ENCODE data around the gene HOXB7.

HOXB7 gene

DNA sequence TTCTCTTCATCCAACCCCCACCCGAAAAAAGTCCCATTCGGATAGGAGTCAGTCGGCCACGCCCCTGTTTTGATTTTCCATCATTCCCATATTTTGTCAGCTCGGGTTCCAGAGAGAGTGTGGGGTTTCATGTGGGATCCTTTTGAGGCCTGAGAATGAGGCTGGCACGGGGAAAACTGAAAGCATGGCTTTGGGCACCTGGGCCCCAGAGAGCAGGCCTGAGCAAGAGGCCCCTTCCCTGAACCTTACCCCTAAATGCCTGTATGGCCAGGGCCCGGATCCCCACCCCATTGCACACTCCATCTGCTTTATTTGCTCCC lies 28.1 kb downstream of the HOXB7 start:
- H3K27ac ChIP-seq: no peak overlapping the region
- peaks cover 93% of the 10 kb centered on the region for H3K27me3 ChIP-seq (replicated peaks)
- TF ChIP-seq CTCF (IDR thresholded peaks at IDR 0.05; ENCODE audit: low read depth, low read length, missing control alignments): no peak
- H3K36me3 ChIP-seq (replicated peaks): no peaks in the 10 kb centered on the region
- in situ Hi-C loops (cut with HindIII; ENCODE audit: low pct_ligation_motif_present, low sequenced_read_pairs): no loop called here
- no peak overlapping the region for H3K4me3 ChIP-seq (ENCODE audit: low read depth, low read length)
- DNase-seq: no peak

DNA sequence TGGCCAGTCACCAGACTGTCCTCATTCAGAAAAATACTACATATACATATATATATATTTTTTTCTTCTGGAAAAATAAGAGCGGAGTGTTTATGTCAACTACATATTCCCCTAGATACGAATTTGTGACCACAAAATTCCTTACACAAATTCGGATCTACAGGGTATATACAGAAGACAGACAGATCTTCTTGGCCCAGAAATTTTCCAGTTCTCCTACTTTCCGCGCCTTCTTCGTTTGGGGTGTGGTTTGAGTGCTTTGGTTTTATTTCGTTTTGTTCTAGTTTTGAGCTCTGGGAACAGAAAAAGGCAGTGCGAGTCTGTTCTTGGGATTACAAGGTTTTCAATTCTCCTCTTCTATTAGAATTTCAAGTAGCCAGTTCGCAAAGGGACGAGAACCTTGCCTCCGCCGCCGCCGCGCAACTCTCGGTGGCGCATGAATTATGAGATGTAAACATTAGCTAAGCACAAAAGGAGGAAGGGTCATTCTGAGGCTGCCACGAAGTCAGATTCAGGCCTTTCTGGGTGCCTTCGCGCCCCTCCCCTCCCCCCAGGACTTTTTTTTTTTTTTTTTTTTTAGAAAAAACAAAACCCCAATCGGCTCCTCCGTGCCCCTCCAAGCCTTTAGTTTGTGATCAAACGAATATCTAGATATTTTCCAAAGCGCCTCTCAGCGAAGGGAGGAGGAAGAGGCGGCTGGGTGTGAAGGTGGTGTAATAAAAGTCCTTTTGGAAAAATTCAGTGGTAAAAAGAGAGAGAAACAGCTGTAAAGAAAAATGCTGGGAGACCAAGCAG lies 30.9 kb downstream of the HOXB7 start:
- peak overlapping the region; percentile 58 for H3K4me3 ChIP-seq (ENCODE audit: low read depth, low read length)

DNA sequence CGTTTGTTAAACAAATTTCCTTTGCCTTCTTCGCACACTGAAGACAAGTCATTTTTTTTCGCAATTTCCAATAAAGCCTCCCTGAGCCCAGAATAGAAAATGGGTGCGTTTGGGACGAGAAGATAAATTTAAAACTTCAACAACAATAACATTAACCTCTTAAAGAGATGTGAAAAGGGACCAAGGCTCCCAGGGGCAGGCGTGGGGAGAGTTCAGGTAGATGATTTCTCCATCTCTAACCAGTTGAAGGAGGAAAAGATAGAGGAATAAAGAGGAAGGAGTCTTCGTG lies 31.4 kb downstream of the HOXB7 start:
- DNase-seq: no peak
- TF ChIP-seq CTCF (IDR thresholded peaks at IDR 0.05; ENCODE audit: low read depth, low read length, missing control alignments): no peak
- H3K27me3 ChIP-seq (replicated peaks): peaks cover 93% of the 10 kb centered on the region
- no peaks in the 10 kb centered on the region for H3K36me3 ChIP-seq (replicated peaks)
- in situ Hi-C loops (cut with HindIII; ENCODE audit: low pct_ligation_motif_present, low sequenced_read_pairs): no loop called here
- H3K27ac ChIP-seq: no peak overlapping the region
- H3K4me3 ChIP-seq (ENCODE audit: low read depth, low read length): peak overlapping the region; percentile 5

More for the DNA sequence above, 30.9 kb downstream of the HOXB7 start:
- TF ChIP-seq CTCF (IDR thresholded peaks at IDR 0.05; ENCODE audit: low read depth, low read length, missing control alignments): no peak
- DNase-seq: no peak
- Histone ChIP-seq H3K36me3 (replicated peaks) (no peaks in the 10 kb centered on the region), H3K27me3 (replicated peaks) (peaks cover 91% of the 10 kb centered on the region), H3K27ac (no peak overlapping the region)
- in situ Hi-C loops (cut with HindIII; ENCODE audit: low pct_ligation_motif_present, low sequenced_read_pairs): no loop called here

GRCh38 chr17:48578616-48579470 lies 32.0 kb downstream of the HOXB7 start:
- Histone ChIP-seq H3K36me3 (replicated peaks) (no peaks in the 10 kb centered on the region), H3K27ac (no peak overlapping the region), H3K4me3 (ENCODE audit: low read depth, low read length) (peak overlapping the region; percentile 54), H3K27me3 (replicated peaks) (peaks cover 92% of the 10 kb centered on the region)
- in situ Hi-C loops (cut with HindIII; ENCODE audit: low pct_ligation_motif_present, low sequenced_read_pairs): no loop called here
- TF ChIP-seq CTCF (IDR thresholded peaks at IDR 0.05; ENCODE audit: low read depth, low read length, missing control alignments): no peak
- DNase-seq: no peak

GRCh38 chr17:48577946-48578615 lies 32.7 kb downstream of the HOXB7 start, which contains the start of gene HOXB4:
Gene HOXB4, minus strand, starts transcription at chr17:48578350. Its CDS starts 31 bp downstream, at chr17:48578319.
- Histone ChIP-seq H3K27ac (no peak within 1 kb of the TSS), H3K27me3 (replicated peaks) (peaks cover 92% of the 10 kb centered on the region), H3K36me3 (replicated peaks) (no peaks in the 10 kb centered on the region), H3K4me3 (ENCODE audit: low read depth, low read length) (peak within 1 kb of the TSS; percentile 54)
- in situ Hi-C loops (cut with HindIII; ENCODE audit: low pct_ligation_motif_present, low sequenced_read_pairs): no loop called here
- no peak for DNase-seq
- TF ChIP-seq CTCF (IDR thresholded peaks at IDR 0.05; ENCODE audit: low read depth, low read length, missing control alignments): no peak
